CD4-positive, alpha-beta T cell treated with Interleukin-6 for 4 hours (primary cell): ENCODE data around the gene APEX1.

Experiments used
- DNase-seq: peaks from one replicate; pipeline ENCODE4 v3.0.0-alpha.2; 2020; ENCODE audit warnings: mixed read lengths

The APEX1 gene

GRCh38 chr14:20454516-20455354 lies at the start of gene APEX1, which contains the start of gene OSGEP:
Gene APEX1 (plus strand): TSS chr14:20455226. CDS start chr14:20455646, 420 bp downstream.
Gene OSGEP (minus strand): TSS chr14:20454812. CDS start chr14:20454683, 129 bp downstream.
- peak; percentile 98 for DNase-seq

- DNase-seq, result no peak
Measured at GRCh38 chr14:20409226-20409625, 45.8 kb upstream of the APEX1 start.

- no peak for DNase-seq
Measured at GRCh38 chr14:20412411-20412810, 42.6 kb upstream of the APEX1 start.

- DNase-seq, result peak; percentile 81
Measured at GRCh38 chr14:20412876-20413743, 41.9 kb upstream of the APEX1 start, which contains the start of gene TEP1. Gene TEP1 (minus strand): TSS chr14:20413501. CDS start chr14:20408439, 5,062 bp downstream.

GRCh38 chr14:20413744-20414082 lies 41.3 kb upstream of the APEX1 start:
- DNase-seq, result peak; percentile 38

GRCh38 chr14:20415782-20416206 lies 39.2 kb upstream of the APEX1 start:
- peak; percentile 56 for DNase-seq

GRCh38 chr14:20416223-20416622 lies 38.8 kb upstream of the APEX1 start:
- DNase-seq, result no peak

GRCh38 chr14:20417250-20418186 lies 37.5 kb upstream of the APEX1 start:
- DNase-seq, result no peak

- no peak for DNase-seq
Measured at GRCh38 chr14:20418501-20418909, 36.5 kb upstream of the APEX1 start.

- DNase-seq, result no peak
Measured at GRCh38 chr14:20419419-20419818, 35.6 kb upstream of the APEX1 start.

GRCh38 chr14:20421267-20421666 lies 33.8 kb upstream of the APEX1 start:
- DNase-seq, result no peak

GRCh38 chr14:20422886-20423285 lies 32.1 kb upstream of the APEX1 start:
- DNase-seq, result no peak

- DNase-seq, result no peak
Measured at GRCh38 chr14:20424851-20425250, 30.2 kb upstream of the APEX1 start.

- DNase-seq, result no peak
Measured at GRCh38 chr14:20427231-20428009, 27.6 kb upstream of the APEX1 start.

- no peak for DNase-seq
Measured at GRCh38 chr14:20428010-20428365, 27.0 kb upstream of the APEX1 start.

- DNase-seq, result no peak
Measured at GRCh38 chr14:20428802-20429201, 26.2 kb upstream of the APEX1 start.

- DNase-seq, result peak; percentile 7
Measured at GRCh38 chr14:20429801-20430669, 25.0 kb upstream of the APEX1 start.

GRCh38 chr14:20434701-20435581 lies 20.1 kb upstream of the APEX1 start:
- no peak for DNase-seq

- no peak for DNase-seq
Measured at GRCh38 chr14:20435582-20436362, 19.3 kb upstream of the APEX1 start, which contains the start of gene KLHL33. Gene KLHL33 (minus strand): TSS chr14:20436166. CDS start chr14:20435811, 355 bp downstream.
